ENCODE measurements around the gene CD79A.
A peak's percentile ranks its signal among the peaks of the same experiment; 100 is the strongest.

CD79A gene

DNA sequence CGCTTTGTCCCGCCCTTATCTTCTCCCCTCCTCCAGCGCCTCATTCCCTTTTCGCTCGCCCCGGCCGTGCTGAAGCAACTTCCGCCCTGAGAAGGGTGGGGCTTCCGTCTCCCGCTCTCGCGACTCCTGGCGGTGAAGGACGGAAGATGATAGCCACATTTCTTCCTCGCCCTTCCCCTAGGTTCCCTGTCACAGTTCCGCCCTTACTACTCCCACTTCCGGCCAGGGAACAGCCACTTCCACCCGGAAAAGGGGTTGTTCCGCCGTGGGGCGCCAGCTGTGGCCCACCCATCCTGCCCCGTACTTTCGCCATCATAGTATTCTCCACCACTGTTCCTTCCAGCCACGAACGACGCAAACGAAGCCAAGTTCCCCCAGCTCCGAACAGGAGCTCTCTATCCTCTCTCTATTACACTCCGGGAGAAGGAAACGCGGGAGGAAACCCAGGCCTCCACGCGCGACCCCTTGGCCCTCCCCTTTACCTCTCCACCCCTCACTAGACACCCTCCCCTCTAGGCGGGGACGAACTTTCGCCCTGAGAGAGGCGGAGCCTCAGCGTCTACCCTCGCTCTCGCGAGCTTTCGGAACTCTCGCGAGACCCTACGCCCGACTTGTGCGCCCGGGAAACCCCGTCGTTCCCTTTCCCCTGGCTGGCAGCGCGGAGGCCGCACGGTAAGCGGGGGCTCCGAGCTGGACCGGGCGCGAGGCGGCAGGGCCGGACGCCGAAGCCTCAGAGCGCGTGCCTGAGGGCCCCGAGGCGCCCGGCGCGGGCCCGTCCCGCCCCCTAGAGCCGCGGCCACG is 17.3 kb upstream of the CD79A start, which contains the start of gene RPS19:
RPS19 (plus strand) TSS at position 638 of the 801 bp plus-strand sequence. CDS start 520 bp downstream, outside the sequence.
- Mint-ChIP-seq H3K27me3 (no peaks in the 10 kb centered on the region), H3K4me3 (peak within 1 kb of the TSS; percentile 93), H3K36me3 (peaks cover 41% of the 10 kb centered on the region), H3K9me3 (no peaks in the 10 kb centered on the region), H3K27ac (peak within 1 kb of the TSS; percentile 89), H3K4me1 (peaks cover 43% of the 10 kb centered on the region)
- ATAC-seq = peak; percentile 94

GRCh38 chr19:41860419-41861115 is 16.5 kb upstream of the CD79A start:
- H3K27ac Mint-ChIP-seq = peak overlapping the region; percentile 89
- no peaks in the 10 kb centered on the region for H3K27me3 Mint-ChIP-seq
- H3K4me3 Mint-ChIP-seq = peak overlapping the region; percentile 93
- ATAC-seq = no peak
- no peaks in the 10 kb centered on the region for H3K9me3 Mint-ChIP-seq
- H3K4me1 Mint-ChIP-seq = peaks cover 48% of the 10 kb centered on the region
- H3K36me3 Mint-ChIP-seq = peaks cover 42% of the 10 kb centered on the region

DNA sequence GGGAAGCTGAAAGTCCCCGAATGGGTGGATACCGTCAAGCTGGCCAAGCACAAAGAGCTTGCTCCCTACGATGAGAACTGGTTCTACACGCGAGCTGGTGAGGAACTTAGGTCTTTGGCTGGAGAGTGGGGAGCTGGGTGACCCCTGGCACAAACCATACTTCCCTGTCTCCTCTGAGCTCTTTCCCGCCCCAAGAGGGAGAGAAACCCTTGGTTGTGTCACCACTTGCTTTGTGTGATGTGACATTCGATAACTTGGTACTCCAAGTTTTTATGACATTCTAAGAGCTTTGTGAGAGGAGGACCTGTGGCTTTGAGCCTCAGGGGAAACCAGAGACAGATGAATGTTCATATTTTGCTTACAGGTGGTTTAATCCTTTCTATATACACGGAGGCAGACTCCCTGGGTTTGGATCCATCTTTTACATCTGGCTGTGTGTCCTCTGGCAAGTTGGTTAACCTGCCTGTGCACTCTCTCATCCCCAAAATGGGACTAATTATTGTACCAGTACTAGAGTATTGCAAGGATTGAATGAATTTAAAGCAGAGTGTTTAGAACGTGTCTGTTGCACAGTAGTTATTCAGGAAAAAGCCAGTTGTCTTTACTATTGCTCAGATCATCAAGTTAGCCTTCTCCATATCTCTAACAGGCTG is 15.8 kb upstream of the CD79A start:
- H3K36me3 Mint-ChIP-seq = peaks cover 46% of the 10 kb centered on the region

GRCh38 chr19:41861846-41862245 is 15.2 kb upstream of the CD79A start:
- Mint-ChIP-seq H3K27me3 (no peaks in the 10 kb centered on the region), H3K9me3 (no peaks in the 10 kb centered on the region), H3K36me3 (peaks cover 50% of the 10 kb centered on the region), H3K4me3 (peak overlapping the region; percentile 93), H3K4me1 (peaks cover 60% of the 10 kb centered on the region), H3K27ac (peak overlapping the region; percentile 89)
- ATAC-seq = no peak

More for the DNA sequence above, 15.8 kb upstream of the CD79A start:
- Mint-ChIP-seq H3K4me1 (peaks cover 54% of the 10 kb centered on the region), H3K4me3 (peak overlapping the region; percentile 93), H3K9me3 (no peaks in the 10 kb centered on the region), H3K27me3 (no peaks in the 10 kb centered on the region), H3K27ac (peak overlapping the region; percentile 89)
- no peak for ATAC-seq

GRCh38 chr19:41862445-41862986 is 14.6 kb upstream of the CD79A start:
- H3K27me3 Mint-ChIP-seq = no peaks in the 10 kb centered on the region
- H3K9me3 Mint-ChIP-seq = no peaks in the 10 kb centered on the region
- H3K4me3 Mint-ChIP-seq = peak overlapping the region; percentile 93
- H3K27ac Mint-ChIP-seq = peak overlapping the region; percentile 89
- H3K4me1 Mint-ChIP-seq = peaks cover 62% of the 10 kb centered on the region
- no peak for ATAC-seq
- peaks cover 50% of the 10 kb centered on the region for H3K36me3 Mint-ChIP-seq

GRCh38 chr19:41863209-41863931 is 13.7 kb upstream of the CD79A start:
- Mint-ChIP-seq H3K4me1 (peaks cover 70% of the 10 kb centered on the region), H3K27ac (peak overlapping the region; percentile 89), H3K9me3 (no peaks in the 10 kb centered on the region), H3K36me3 (peaks cover 59% of the 10 kb centered on the region), H3K4me3 (peak overlapping the region; percentile 93), H3K27me3 (no peaks in the 10 kb centered on the region)
- ATAC-seq = no peak

- no peak for ATAC-seq
- H3K36me3 Mint-ChIP-seq = peaks cover 67% of the 10 kb centered on the region
- H3K27ac Mint-ChIP-seq = peak overlapping the region; percentile 89
- H3K4me3 Mint-ChIP-seq = peak overlapping the region; percentile 58
- H3K9me3 Mint-ChIP-seq = no peaks in the 10 kb centered on the region
- H3K4me1 Mint-ChIP-seq = peaks cover 80% of the 10 kb centered on the region
- no peaks in the 10 kb centered on the region for H3K27me3 Mint-ChIP-seq
Observed at GRCh38 chr19:41864374-41864773, 12.7 kb upstream of the CD79A start.

DNA sequence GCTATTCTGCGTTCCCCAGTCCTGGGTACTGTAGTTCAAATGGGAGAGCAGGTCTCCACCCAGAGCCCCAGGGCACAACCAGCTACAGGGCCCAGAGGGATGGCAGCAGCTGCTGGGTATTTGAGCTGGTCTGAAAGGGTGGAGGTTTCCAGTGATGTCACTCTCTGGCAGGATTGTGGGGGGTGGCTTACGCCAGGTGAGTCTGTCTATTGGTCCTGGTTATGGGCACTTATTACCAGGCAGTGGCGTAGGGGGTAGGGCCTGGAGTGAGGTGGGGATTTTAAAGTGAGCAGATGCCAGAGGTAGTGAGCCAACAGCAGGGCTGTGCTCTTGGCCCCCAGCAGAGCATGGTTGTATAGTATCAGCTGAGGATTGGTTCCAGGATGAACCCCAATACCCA is 10.8 kb upstream of the CD79A start:
- Mint-ChIP-seq H3K4me3 (peak overlapping the region; percentile 65), H3K36me3 (peaks cover 73% of the 10 kb centered on the region), H3K27ac (peak overlapping the region; percentile 89), H3K4me1 (peaks cover 92% of the 10 kb centered on the region), H3K9me3 (no peaks in the 10 kb centered on the region), H3K27me3 (no peaks in the 10 kb centered on the region)
- no peak for ATAC-seq

DNA sequence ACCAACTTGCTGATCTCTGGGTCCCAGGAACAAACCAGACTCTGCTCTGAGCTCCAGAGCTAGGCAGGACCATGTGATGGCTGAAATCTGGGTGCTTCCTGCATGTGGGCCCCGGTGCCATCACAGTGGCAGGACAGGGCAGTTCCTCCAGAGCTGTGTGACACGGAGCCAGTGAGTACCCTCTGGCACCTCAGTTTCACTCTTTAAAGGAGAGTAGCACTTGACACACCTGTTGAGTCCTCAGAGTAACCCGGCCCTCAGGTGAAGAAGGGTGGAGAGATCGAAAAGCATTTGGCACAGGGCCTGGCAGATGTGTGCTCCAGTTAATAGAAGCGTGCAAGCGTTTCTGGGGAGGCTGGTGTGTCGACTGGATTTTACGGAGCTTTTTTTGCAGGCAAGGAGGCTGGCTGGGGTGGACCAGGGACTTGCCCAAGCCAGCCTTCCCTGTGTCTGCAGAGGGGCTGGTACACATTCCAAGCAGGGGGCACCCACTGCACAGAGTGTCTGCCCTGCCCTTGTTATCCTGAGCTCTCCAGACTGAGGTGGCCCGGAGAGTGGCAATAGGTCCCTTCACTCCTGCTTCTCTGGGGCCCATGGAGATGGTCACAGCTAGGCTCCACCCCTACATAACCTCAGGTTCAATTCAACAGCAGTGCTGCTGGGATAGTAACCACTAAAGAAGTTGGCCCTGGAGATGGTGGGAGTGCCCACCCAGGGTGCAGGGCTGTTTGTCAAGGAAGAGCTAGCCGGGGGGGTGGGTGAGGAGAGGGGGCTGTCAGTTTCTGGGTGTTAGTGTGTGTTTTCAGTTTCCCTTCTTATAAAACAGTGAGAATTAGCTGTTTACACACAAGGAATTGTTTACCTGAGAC is 8.7 kb upstream of the CD79A start:
- H3K36me3 Mint-ChIP-seq = peaks cover 59% of the 10 kb centered on the region

DNA sequence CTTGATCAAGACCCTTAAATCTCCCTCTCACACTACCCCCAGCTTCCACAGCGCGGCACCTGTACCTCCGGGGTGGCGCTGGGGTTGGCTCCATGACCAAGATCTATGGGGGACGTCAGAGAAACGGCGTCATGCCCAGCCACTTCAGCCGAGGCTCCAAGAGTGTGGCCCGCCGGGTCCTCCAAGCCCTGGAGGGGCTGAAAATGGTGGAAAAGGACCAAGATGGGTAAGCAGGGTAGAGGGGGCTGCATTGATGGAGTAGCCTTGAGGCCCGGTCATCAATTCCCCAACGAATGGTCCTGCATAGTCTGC is 8.1 kb upstream of the CD79A start:
- no peaks in the 10 kb centered on the region for H3K27me3 Mint-ChIP-seq
- ATAC-seq = no peak
- peak overlapping the region; percentile 89 for H3K27ac Mint-ChIP-seq
- H3K4me1 Mint-ChIP-seq = peaks cover 90% of the 10 kb centered on the region
- no peaks in the 10 kb centered on the region for H3K9me3 Mint-ChIP-seq
- H3K36me3 Mint-ChIP-seq = peaks cover 53% of the 10 kb centered on the region
- peak overlapping the region; percentile 21 for H3K4me3 Mint-ChIP-seq

More for the DNA sequence above, 8.7 kb upstream of the CD79A start:
- no peak for ATAC-seq
- H3K27ac Mint-ChIP-seq = peak overlapping the region; percentile 89
- H3K9me3 Mint-ChIP-seq = no peaks in the 10 kb centered on the region
- peak overlapping the region; percentile 59 for H3K4me3 Mint-ChIP-seq
- no peaks in the 10 kb centered on the region for H3K27me3 Mint-ChIP-seq
- H3K4me1 Mint-ChIP-seq = peaks cover 92% of the 10 kb centered on the region

DNA sequence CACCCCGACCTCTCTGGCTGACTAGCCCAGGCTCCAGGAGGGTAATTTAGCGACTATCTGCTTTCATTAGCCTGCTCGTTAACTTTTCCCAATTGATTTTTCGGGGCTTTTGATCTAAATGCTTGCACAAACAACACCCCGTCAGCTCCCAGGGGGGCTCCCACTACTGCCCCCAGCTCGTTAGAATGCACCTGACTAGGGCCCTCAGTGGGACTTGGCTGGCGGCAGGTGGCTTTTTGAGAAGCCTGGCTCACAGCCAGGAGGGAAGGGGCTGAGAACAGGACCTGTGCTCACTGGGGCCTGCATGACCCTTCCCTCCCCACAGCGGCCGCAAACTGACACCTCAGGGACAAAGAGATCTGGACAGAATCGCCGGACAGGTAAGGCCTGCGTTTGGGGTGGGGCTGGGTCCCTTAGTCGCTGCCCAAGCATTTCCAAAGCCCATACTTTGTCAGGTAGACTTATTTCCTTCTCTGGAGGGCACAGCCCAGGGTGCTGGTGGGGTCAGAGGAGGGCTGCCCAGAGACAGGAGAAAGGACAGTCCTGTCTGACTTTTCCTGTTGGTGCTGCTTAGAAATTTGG is 7.6 kb upstream of the CD79A start:
- Mint-ChIP-seq H3K9me3 (no peaks in the 10 kb centered on the region), H3K27me3 (no peaks in the 10 kb centered on the region), H3K36me3 (peaks cover 47% of the 10 kb centered on the region), H3K27ac (peak overlapping the region; percentile 89), H3K4me3 (peak overlapping the region; percentile 26), H3K4me1 (peaks cover 85% of the 10 kb centered on the region)
- no peak for ATAC-seq

- peaks cover 44% of the 10 kb centered on the region for H3K36me3 Mint-ChIP-seq
- peak overlapping the region; percentile 21 for H3K4me3 Mint-ChIP-seq
- H3K27ac Mint-ChIP-seq = peak overlapping the region; percentile 89
- no peaks in the 10 kb centered on the region for H3K27me3 Mint-ChIP-seq
- ATAC-seq = no peak
- peaks cover 84% of the 10 kb centered on the region for H3K4me1 Mint-ChIP-seq
- H3K9me3 Mint-ChIP-seq = no peaks in the 10 kb centered on the region
Observed at GRCh38 chr19:41870401-41870873, 6.6 kb upstream of the CD79A start.

DNA sequence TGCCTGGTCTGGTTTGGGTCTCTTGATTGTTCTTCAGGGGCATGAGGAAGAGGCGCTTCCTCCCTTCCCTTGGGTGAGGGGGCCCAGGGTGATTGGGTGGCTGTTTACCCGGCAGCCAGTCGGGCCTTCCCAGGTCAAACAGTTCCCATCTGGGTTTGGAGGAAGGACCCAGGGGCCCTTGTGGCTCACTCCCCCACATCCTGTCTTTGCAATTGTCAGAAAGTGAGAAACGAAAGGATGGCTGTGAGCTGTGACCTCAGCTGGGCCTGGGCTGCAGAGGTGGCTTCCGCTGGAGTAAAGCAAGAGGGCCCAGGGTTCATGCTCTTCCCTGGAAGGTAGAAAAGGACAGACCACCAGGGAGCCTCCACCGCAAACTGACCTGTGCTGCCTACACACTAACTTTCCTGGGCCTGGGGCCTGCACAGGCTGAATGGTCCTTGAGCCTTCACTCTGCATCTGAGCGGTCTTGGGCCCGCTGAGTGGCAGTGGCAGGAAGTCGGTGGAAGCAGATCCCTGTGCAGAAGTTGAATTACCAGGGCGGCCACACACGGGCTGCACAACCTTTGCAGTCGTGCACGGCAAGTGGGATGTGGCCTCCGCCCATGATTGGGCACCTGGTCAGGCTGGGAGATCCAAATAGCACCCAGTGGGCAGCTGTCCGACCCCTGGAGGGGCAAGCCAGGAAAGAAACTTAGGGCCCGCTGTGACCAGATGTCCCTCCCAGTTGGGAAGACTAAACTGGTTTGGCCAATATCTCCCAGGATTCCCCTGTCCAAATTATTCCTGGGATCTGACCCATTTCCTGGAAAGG is 5.3 kb upstream of the CD79A start:
- no peaks in the 10 kb centered on the region for H3K27me3 Mint-ChIP-seq
- H3K4me1 Mint-ChIP-seq = peaks cover 84% of the 10 kb centered on the region

More for the DNA sequence above, 5.3 kb upstream of the CD79A start:
- H3K4me3 Mint-ChIP-seq = peak overlapping the region; percentile 53
- H3K9me3 Mint-ChIP-seq = no peaks in the 10 kb centered on the region
- ATAC-seq = peak; percentile 77
- peak overlapping the region; percentile 89 for H3K27ac Mint-ChIP-seq
- peaks cover 36% of the 10 kb centered on the region for H3K36me3 Mint-ChIP-seq

Measured in stimulated activated memory B cell treated with anti-CD40 and anti-IgM and Interleukin-4, amounts not matched to agents 10 μg/mL and 1 μg/mL and 100 μg/mL, for 72 hours (primary cell).